Measurements from ENCODE around the gene NALCN. TPM values are rescaled to one million over a fixed set of nuclear protein-coding genes. Genes with fewer than 3 reads are reported as not detected.

The NALCN gene
- total and polyA plus RNA-seq, 2 donors (not counting 1 experiment from before 2014, with no cell fraction given), result 1.5 to 2.7 TPM

DNA sequence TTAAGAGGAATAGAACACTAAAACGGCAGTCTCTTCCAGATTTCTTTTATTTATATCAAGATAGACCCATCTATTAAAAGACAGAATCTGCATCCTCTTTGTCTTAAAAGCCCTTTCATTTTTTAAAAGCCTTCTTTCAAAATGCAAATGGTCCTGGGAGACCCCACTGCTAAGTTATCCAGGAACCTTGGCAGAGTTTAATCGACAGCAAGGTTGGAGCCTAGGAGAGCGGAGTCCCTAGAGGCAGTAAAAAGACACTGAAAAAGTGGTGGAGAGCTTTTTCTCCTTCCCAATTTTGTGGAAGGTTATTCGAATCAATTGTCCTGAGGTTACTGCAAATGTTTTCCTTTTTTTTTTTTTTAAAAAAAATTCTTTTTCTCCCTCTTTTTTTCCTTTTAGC, 294.7 kb downstream of the NALCN start:
- no peak overlapping the region for H3K4me3 ChIP-seq (replicated peaks in 1 of 4; ENCODE audit: control extremely low read depth in 1 of 4, insufficient read depth in 1 of 4, low read depth in 3 of 4, low read length in 4 of 4)
- H3K27ac ChIP-seq (ENCODE audit: insufficient read depth, low read length), result no peak overlapping the region
- H3K4me1 ChIP-seq (ENCODE audit: control insufficient read depth, extremely low read depth, insufficient read depth, low read length), result no peaks in the 10 kb centered on the region
- no peak overlapping the region for H3K9ac ChIP-seq (ENCODE audit: insufficient read depth, low read length)
- DNase-seq (ENCODE audit: low read depth in 2 of 2), result no peak
- no peak overlapping the region for H3K4me2 ChIP-seq (ENCODE audit: extremely low read depth, insufficient read depth, low read length)
- TF ChIP-seq CTCF (conservative IDR thresholded peaks at IDR 0.05 in 1 of 2, IDR thresholded peaks at IDR 0.05 in 1 of 2; ENCODE audit: low read depth in 1 of 2, low read length in 2 of 2), result no peak
- TF ChIP-seq EZH2 (IDR thresholded peaks at IDR 0.05; ENCODE audit: low read length, missing control alignments), result no peak
- peaks cover 2% of the 10 kb centered on the region for H3K27me3 ChIP-seq (ENCODE audit: control insufficient read depth, insufficient read depth, low read length)
- no peaks in the 10 kb centered on the region for H3K9me3 ChIP-seq (ENCODE audit: control insufficient read depth, insufficient read depth, low read depth, low read length)
- H4K20me1 ChIP-seq (ENCODE audit: control insufficient read depth, extremely low read depth, insufficient read depth, low read length), result no peaks in the 10 kb centered on the region
- no peaks in the 10 kb centered on the region for H3K79me2 ChIP-seq (ENCODE audit: control insufficient read depth, insufficient read depth, low read length)
- H3K36me3 ChIP-seq (ENCODE audit: control insufficient read depth, insufficient read depth, low read length), result no peaks in the 10 kb centered on the region
- H2AFZ ChIP-seq (ENCODE audit: low read length), result no peak overlapping the region

DNA sequence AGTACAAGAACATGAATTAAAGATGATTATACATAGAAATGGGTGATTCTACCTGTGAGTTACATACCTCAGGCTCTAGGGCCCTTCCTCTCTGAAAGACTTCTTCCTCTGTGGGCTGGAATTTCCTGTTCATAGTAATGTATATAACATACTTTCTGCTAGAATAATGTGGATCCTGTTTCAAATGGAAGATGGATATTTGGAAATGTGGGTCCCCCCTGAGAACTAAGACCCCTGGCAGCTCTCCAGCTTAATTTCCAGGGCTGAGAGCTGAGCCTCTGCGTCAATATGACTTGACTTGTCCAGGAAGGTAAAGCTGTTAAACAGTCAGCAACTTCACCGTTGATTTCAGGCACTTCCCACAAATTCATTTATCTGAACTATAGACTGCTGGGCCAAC, 296.3 kb downstream of the NALCN start:
- Histone ChIP-seq H4K20me1 (ENCODE audit: control insufficient read depth, extremely low read depth, insufficient read depth, low read length) (no peaks in the 10 kb centered on the region), H3K9ac (ENCODE audit: insufficient read depth, low read length) (no peak overlapping the region), H2AFZ (ENCODE audit: low read length) (no peak overlapping the region), H3K4me1 (ENCODE audit: control insufficient read depth, extremely low read depth, insufficient read depth, low read length) (no peaks in the 10 kb centered on the region), H3K27ac (ENCODE audit: insufficient read depth, low read length) (no peak overlapping the region), H3K79me2 (ENCODE audit: control insufficient read depth, insufficient read depth, low read length) (no peaks in the 10 kb centered on the region), H3K9me3 (ENCODE audit: control insufficient read depth, insufficient read depth, low read depth, low read length) (no peaks in the 10 kb centered on the region), H3K27me3 (ENCODE audit: control insufficient read depth, insufficient read depth, low read length) (peaks cover 2% of the 10 kb centered on the region), H3K36me3 (ENCODE audit: control insufficient read depth, insufficient read depth, low read length) (no peaks in the 10 kb centered on the region), H3K4me2 (ENCODE audit: extremely low read depth, insufficient read depth, low read length) (no peak overlapping the region), H3K4me3 (replicated peaks in 1 of 4; ENCODE audit: control extremely low read depth in 1 of 4, insufficient read depth in 1 of 4, low read depth in 3 of 4, low read length in 4 of 4) (no peak overlapping the region)
- TF ChIP-seq CTCF (conservative IDR thresholded peaks at IDR 0.05 in 1 of 2, IDR thresholded peaks at IDR 0.05 in 1 of 2; ENCODE audit: low read depth in 1 of 2, low read length in 2 of 2) (no peak), EZH2 (IDR thresholded peaks at IDR 0.05; ENCODE audit: low read length, missing control alignments) (no peak)
- no peak for DNase-seq (ENCODE audit: low read depth in 2 of 2)

- H3K36me3 ChIP-seq (ENCODE audit: control insufficient read depth, insufficient read depth, low read length), result no peaks in the 10 kb centered on the region
These were observed 299.5 kb downstream of the NALCN start for GRCh38 chr13:101116826-101117225.

More at GRCh38 chr13:101116826-101117225, 299.5 kb downstream of the NALCN start:
- Histone ChIP-seq H3K4me2 (ENCODE audit: extremely low read depth, insufficient read depth, low read length) (no peak overlapping the region), H3K9ac (ENCODE audit: insufficient read depth, low read length) (no peak overlapping the region), H3K79me2 (ENCODE audit: control insufficient read depth, insufficient read depth, low read length) (no peaks in the 10 kb centered on the region), H3K4me1 (ENCODE audit: control insufficient read depth, extremely low read depth, insufficient read depth, low read length) (no peaks in the 10 kb centered on the region), H4K20me1 (ENCODE audit: control insufficient read depth, extremely low read depth, insufficient read depth, low read length) (no peaks in the 10 kb centered on the region), H3K4me3 (replicated peaks in 1 of 4; ENCODE audit: control extremely low read depth in 1 of 4, insufficient read depth in 1 of 4, low read depth in 3 of 4, low read length in 4 of 4) (no peak overlapping the region), H3K27ac (ENCODE audit: insufficient read depth, low read length) (no peak overlapping the region), H3K9me3 (ENCODE audit: control insufficient read depth, insufficient read depth, low read depth, low read length) (no peaks in the 10 kb centered on the region), H3K27me3 (ENCODE audit: control insufficient read depth, insufficient read depth, low read length) (peaks cover 2% of the 10 kb centered on the region), H2AFZ (ENCODE audit: low read length) (no peak overlapping the region)
- no peak for TF ChIP-seq CTCF (conservative IDR thresholded peaks at IDR 0.05 in 1 of 2, IDR thresholded peaks at IDR 0.05 in 1 of 2; ENCODE audit: low read depth in 1 of 2, low read length in 2 of 2)
- no peak for TF ChIP-seq EZH2 (IDR thresholded peaks at IDR 0.05; ENCODE audit: low read length, missing control alignments)
- DNase-seq (ENCODE audit: low read depth in 2 of 2), result no peak

All from fibroblast of lung (primary cell).